HepG2 (cell line): ENCODE results near the gene CAGE1. TPM values are rescaled to one million over a fixed set of nuclear protein-coding genes. Genes with fewer than 3 reads are reported as not detected.

Experiments used
- ARNTL ChIP-seq: sonication (generic); formaldehyde crosslinking; IDR thresholded peaks from 2 replicates; pipeline ENCODE4 v1.4.0; 2020; ENCODE audit warnings: mild to moderate bottlenecking, missing genetic modification reagents
- ATF2 ChIP-seq: sonication (generic); formaldehyde crosslinking; IDR thresholded peaks from 2 replicates; pipeline ENCODE4 v1.4.0; 2020; ENCODE audit warnings: missing genetic modification reagents
- BORCS8-MEF2B ChIP-seq: sonication (generic); formaldehyde crosslinking; IDR thresholded peaks from 2 replicates; pipeline ENCODE4 v1.8.0; 2022; ENCODE audit warnings: mild to moderate bottlenecking, missing genetic modification reagents
- FOXJ3 ChIP-seq: sonication (generic); formaldehyde crosslinking; IDR thresholded peaks from 2 replicates; pipeline ENCODE4 v1.4.0; 2020; ENCODE audit warnings: missing genetic modification reagents, mild to moderate bottlenecking, borderline replicate concordance
- GZF1 ChIP-seq: sonication (generic); formaldehyde crosslinking; IDR thresholded peaks from 2 replicates; pipeline ENCODE4 v1.5.1; 2020; ENCODE audit warnings: mild to moderate bottlenecking, missing genetic modification reagents
- MAFF ChIP-seq: IDR thresholded peaks from 2 replicates; pipeline ENCODE4 v1.6.1; 2011; ENCODE audit warnings: low read depth, low read length, improper control_type of control experiment
- MIER2 ChIP-seq: IDR thresholded peaks from 2 replicates; pipeline ENCODE4 v1.6.1; 2016; ENCODE audit warnings: missing biosample characterization, missing genetic modification reagents
- NFRKB ChIP-seq: fragments of 450-650 bp; IDR thresholded peaks from 2 replicates; pipeline ENCODE4 v1.6.1; 2017
- NPAS2 ChIP-seq: sonication (generic); formaldehyde crosslinking; IDR thresholded peaks from 2 replicates; pipeline ENCODE4 v1.8.0; 2022; ENCODE audit warnings: mild to moderate bottlenecking, missing genetic modification reagents, borderline replicate concordance
- NR2F6 ChIP-seq, 2 experiments: IDR thresholded peaks; 2 replicates each; pipeline ENCODE4 v1.6.1; 2016; ENCODE audit warnings: antibody characterized with exemption in 1 of 2, mild to moderate bottlenecking in 1 of 2
- PRMT3 ChIP-seq: sonication (generic); formaldehyde crosslinking; IDR thresholded peaks from 2 replicates; pipeline ENCODE4 v1.8.1; 2022; ENCODE audit warnings: low read depth, mild to moderate bottlenecking, moderate library complexity, missing genetic modification reagents, borderline replicate concordance
- PTBP1 ChIP-seq: fragments of 200-400 bp; formaldehyde crosslinking; IDR thresholded peaks from 2 replicates; pipeline ENCODE4 v1.6.1; 2018; ENCODE audit warnings: low read length, low read depth; ENCODE audit not compliant: poor library complexity, severe bottlenecking
- SRY ChIP-seq: sonication (generic); formaldehyde crosslinking; IDR thresholded peaks from 2 replicates; pipeline ENCODE4 v1.8.0; 2022; ENCODE audit warnings: mild to moderate bottlenecking, missing genetic modification reagents
- TBP ChIP-seq: sonication (generic); formaldehyde crosslinking; IDR thresholded peaks from 2 replicates; pipeline ENCODE4 v1.5.0; 2020; ENCODE audit warnings: missing genetic modification reagents
- TRIM24 ChIP-seq: sonication (generic); formaldehyde crosslinking; IDR thresholded peaks from 2 replicates; pipeline ENCODE4 v1.8.0; 2022; ENCODE audit warnings: mild to moderate bottlenecking, missing genetic modification reagents
- YY1 ChIP-seq: IDR thresholded peaks from 2 replicates; pipeline ENCODE4 v1.6.1; 2011; ENCODE audit warnings: low read length, low read depth, moderate library complexity, mild to moderate bottlenecking; ENCODE audit not compliant: insufficient read depth, insufficient replicate concordance
- ZMYM3 ChIP-seq: sonication (generic); formaldehyde crosslinking; IDR thresholded peaks from 2 replicates; pipeline ENCODE4 v1.5.1; 2020; ENCODE audit warnings: mild to moderate bottlenecking, missing genetic modification reagents
- ZNF30 ChIP-seq: sonication (generic); formaldehyde crosslinking; IDR thresholded peaks from 2 replicates; pipeline ENCODE4 v1.5.0; 2020; ENCODE audit warnings: mild to moderate bottlenecking, missing genetic modification reagents
- ZNF34 ChIP-seq: sonication (generic); formaldehyde crosslinking; IDR thresholded peaks from 2 replicates; pipeline ENCODE4 v1.4.0; 2020; ENCODE audit warnings: mild to moderate bottlenecking, missing genetic modification reagents, borderline replicate concordance
- ZNF350 ChIP-seq: sonication (generic); formaldehyde crosslinking; IDR thresholded peaks from 2 replicates; pipeline ENCODE4 v1.4.0; 2020; ENCODE audit warnings: mild to moderate bottlenecking, low read depth, missing genetic modification reagents, borderline replicate concordance
- ZNF747 ChIP-seq: sonication (generic); formaldehyde crosslinking; IDR thresholded peaks from 2 replicates; pipeline ENCODE4 v1.8.1; 2023; ENCODE audit warnings: missing genetic modification reagents, mild to moderate bottlenecking, borderline replicate concordance
- ZSCAN29 ChIP-seq: sonication (generic); formaldehyde crosslinking; conservative IDR thresholded peaks from 2 replicates; pipeline ENCODE4 v1.4.0; 2020; ENCODE audit warnings: mild to moderate bottlenecking, missing genetic modification reagents
- polyA plus RNA-seq, 8 experiments: library from polyadenylated mRNA; depleted of rRNA in 3 of 8; stranded (reverse) in 7 of 8; unstranded in 1 of 8; fragments of >200 nt; fragmentation: Illumina TruSeq in 4 of 8; extraction: Trizol in 4 of 8; gene quantifications; 2 replicates each; pipeline versions ENCODE4 v1.2.1 to v1.2.3, GENCODE V29; 2011 to 2016; ENCODE audit warnings: low read depth in 4 of 8, missing spikeins in 1 of 8, mixed read lengths in 1 of 8; ENCODE audit not compliant: insufficient read depth in 1 of 8
- total RNA-seq, 5 experiments: library from RNA; depleted of rRNA; stranded (reverse); fragments of >200 nt; fragmentation: Illumina TruSeq; extraction: Trizol; gene quantifications; 2 replicates each; pipeline ENCODE4 v1.2.3, GENCODE V29; 2016; ENCODE audit warnings: low read depth in 1 of 5
- TF ChIP-seq, protein P1 (sequence below): sonication (generic); formaldehyde crosslinking; IDR thresholded peaks from 2 replicates; pipeline ENCODE4; 2020; ENCODE audit warnings: missing genetic modification reagents, mild to moderate bottlenecking, borderline replicate concordance
- TF ChIP-seq, protein P2 (sequence below): sonication (generic); formaldehyde crosslinking; IDR thresholded peaks from 2 replicates; pipeline ENCODE4 v1.4.0; 2020; ENCODE audit warnings: missing genetic modification reagents
- TF ChIP-seq, protein P3 (sequence below): IDR thresholded peaks from 2 replicates; pipeline ENCODE4 v1.6.1; 2016; ENCODE audit warnings: mild to moderate bottlenecking, missing biosample characterization, missing genetic modification reagents

Gene CAGE1
- total and polyA plus RNA-seq, 2 of the 13 experiments (the other 11 are each of a cell fraction or from before 2014, with no cell fraction given), result 0.03 to 0.15 TPM

DNA sequence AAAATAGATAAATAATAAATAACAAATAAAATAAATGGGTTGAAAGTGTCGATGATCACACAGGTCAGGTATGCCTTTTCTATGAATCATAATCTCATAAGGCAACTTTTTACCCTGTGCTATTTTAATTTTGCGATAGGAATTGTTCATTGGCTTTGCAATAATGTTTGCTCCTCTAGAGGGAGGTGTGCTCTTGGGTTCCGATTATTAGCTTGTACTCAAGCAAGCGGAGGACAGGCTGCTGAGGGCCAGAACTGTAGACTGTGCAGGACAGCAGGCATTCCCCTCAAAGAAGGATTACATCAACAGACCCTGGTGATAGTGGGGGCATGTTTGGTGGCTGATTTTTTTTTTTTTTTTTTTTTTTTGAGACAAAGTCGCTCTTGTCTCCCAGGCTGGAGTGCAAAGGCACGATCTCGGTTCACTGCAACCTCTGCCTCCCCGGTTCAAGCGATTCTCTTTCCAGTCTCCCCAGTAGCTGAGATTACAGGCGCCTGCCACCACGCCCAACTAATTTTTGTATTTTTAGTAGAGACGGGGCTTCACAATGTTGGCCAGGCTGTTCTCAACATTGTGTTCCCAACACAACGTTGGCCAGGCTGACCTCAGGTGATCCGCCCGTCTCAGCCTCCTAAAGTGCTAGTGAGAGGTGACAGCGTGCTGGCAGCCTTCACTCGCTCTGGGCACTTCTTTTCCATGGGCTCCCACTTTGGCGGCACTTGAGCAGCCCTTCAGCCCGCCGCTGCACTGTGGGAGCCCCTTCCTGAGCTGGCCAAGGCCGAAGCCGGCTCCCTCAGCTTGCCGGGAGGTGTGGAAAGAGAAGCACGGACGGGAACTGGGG, 35.6 kb upstream of the CAGE1 start (continued):
- TF ChIP-seq, protein P1, sequence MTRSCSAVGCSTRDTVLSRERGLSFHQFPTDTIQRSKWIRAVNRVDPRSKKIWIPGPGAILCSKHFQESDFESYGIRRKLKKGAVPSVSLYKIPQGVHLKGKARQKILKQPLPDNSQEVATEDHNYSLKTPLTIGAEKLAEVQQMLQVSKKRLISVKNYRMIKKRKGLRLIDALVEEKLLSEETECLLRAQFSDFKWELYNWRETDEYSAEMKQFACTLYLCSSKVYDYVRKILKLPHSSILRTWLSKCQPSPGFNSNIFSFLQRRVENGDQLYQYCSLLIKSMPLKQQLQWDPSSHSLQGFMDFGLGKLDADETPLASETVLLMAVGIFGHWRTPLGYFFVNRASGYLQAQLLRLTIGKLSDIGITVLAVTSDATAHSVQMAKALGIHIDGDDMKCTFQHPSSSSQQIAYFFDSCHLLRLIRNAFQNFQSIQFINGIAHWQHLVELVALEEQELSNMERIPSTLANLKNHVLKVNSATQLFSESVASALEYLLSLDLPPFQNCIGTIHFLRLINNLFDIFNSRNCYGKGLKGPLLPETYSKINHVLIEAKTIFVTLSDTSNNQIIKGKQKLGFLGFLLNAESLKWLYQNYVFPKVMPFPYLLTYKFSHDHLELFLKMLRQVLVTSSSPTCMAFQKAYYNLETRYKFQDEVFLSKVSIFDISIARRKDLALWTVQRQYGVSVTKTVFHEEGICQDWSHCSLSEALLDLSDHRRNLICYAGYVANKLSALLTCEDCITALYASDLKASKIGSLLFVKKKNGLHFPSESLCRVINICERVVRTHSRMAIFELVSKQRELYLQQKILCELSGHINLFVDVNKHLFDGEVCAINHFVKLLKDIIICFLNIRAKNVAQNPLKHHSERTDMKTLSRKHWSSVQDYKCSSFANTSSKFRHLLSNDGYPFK, result no peak
- TF ChIP-seq FOXJ3 (CRISPR knock-in tag) (no peak), ZNF747 (CRISPR knock-in tag) (no peak), ARNTL (CRISPR knock-in tag) (no peak), NR2F6 (IDR thresholded peaks at IDR 0.05) (no peak), NR2F6 (CRISPR knock-in tag; IDR thresholded peaks at IDR 0.05) (peak; percentile 24; the same call in 1 of the 2 replicates), TBP (CRISPR knock-in tag) (no peak), SRY (CRISPR knock-in tag) (no peak; the same call in 1 of the 2 replicates), PRMT3 (CRISPR knock-in tag) (no peak), ZNF30 (no peak), MIER2 (CRISPR knock-in tag) (peak; percentile 10; the same call in 1 of the 2 replicates), ATF2 (0 out of 2 replicates have a peak, but pooled peaks have one; percentile 5), GZF1 (CRISPR knock-in tag) (no peak), BORCS8-MEF2B (CRISPR knock-in tag) (no peak), ZNF350 (CRISPR knock-in tag) (no peak), YY1 (no peak), PTBP1 (no peak), ZMYM3 (CRISPR knock-in tag) (0 out of 2 replicates have a peak, but pooled peaks have one; percentile 36), ZNF34 (CRISPR knock-in tag) (no peak), MAFF (no peak), TRIM24 (CRISPR knock-in tag) (no peak), NFRKB (no peak), ZSCAN29 (CRISPR knock-in tag) (no peak), NPAS2 (CRISPR knock-in tag) (no peak)
- TF ChIP-seq, protein P2, sequence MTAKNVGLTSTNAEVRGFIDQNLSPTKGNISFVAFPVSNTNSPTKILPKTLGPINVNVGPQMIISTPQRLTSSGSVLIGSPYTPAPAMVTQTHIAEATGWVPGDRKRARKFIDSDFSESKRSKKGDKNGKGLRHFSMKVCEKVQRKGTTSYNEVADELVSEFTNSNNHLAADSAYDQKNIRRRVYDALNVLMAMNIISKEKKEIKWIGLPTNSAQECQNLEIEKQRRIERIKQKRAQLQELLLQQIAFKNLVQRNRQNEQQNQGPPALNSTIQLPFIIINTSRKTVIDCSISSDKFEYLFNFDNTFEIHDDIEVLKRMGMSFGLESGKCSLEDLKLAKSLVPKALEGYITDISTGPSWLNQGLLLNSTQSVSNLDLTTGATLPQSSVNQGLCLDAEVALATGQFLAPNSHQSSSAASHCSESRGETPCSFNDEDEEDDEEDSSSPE (CRISPR knock-in tag), result no peak
- TF ChIP-seq, protein P3, sequence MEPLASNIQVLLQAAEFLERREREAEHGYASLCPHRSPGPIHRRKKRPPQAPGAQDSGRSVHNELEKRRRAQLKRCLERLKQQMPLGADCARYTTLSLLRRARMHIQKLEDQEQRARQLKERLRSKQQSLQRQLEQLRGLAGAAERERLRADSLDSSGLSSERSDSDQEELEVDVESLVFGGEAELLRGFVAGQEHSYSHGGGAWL, result no peak
